Stimulated activated effector memory CD8-positive, alpha-beta T cell treated with anti-CD3 and anti-CD28 coated beads, Interleukin-12 subunit alpha, Interleukin-12 subunit beta, amount 100 ng/mL, for 72 hours (primary cell): ENCODE results near the gene LIN7C.

Experiments
- ATAC-seq: fragments of 150-1000 bp; cut with Tn5 transposase; 2 replicates; pipeline ENCODE4 v1.10.0; 2021
- DNase-seq, 2 donors: peaks; one replicate each; pipeline ENCODE4 v3.0.0; 2021 to 2022; ENCODE audit warnings: low spot score in 2 of 2
- H3K27ac Mint-ChIP-seq: one replicate; pipeline ENCODE4 v1.8.0; 2022; ENCODE audit warnings: mild to moderate bottlenecking, mixed read lengths
- H3K36me3 Mint-ChIP-seq: one replicate; pipeline ENCODE4 v1.8.0; 2022; ENCODE audit warnings: mild to moderate bottlenecking, mixed read lengths
- H3K4me1 Mint-ChIP-seq: one replicate; pipeline ENCODE4 v1.8.0; 2022; ENCODE audit warnings: mixed read lengths
- H3K4me3 Mint-ChIP-seq: one replicate; pipeline ENCODE4 v1.8.0; 2022; ENCODE audit warnings: mild to moderate bottlenecking, mixed read lengths
- H3K9me3 Mint-ChIP-seq: one replicate; pipeline ENCODE4 v1.8.0; 2022; ENCODE audit warnings: mixed read lengths

The LIN7C gene

DNA sequence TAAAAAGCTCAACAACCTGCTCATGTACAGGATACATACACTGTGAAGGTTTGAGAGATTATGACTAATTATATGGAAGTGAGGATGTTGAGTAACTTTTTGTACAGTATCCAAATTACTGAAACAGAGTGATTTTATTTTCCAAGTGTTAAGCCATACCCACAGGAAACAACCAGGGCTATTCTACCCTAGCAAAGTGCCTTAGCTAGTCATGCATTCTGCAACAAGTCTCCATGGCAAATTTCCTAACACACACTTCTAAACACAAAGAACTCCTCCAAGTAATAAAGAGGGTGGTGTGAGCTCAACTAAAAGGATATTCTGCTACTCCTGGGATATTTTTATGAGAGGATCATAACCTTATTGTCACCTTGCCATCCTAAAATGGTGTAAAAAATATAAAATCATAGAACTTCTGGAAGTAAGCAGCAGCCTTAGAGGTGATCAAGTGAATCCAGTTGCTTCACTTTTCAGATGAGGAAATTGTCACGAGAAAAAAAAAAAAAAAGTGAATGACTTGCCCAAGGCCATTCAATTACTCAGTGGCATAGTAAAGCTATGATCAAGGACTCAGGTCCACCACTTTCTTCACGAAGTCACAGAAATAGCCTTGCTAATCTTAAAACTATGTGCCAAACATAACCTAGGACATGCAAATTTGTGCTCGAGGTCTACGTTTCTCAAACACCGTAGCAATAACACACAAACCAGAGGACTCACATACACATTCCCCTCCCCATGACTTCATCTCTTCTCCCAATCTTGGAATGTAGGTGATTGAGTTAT, 38.2 kb downstream of the LIN7C start:
- no peak overlapping the region for H3K4me3 Mint-ChIP-seq
- H3K9me3 Mint-ChIP-seq, result no peaks in the 10 kb centered on the region
- H3K27ac Mint-ChIP-seq, result no peak overlapping the region
- no peaks in the 10 kb centered on the region for H3K36me3 Mint-ChIP-seq
- DNase-seq (no peak), ATAC-seq (no peak)
- H3K4me1 Mint-ChIP-seq, result peaks cover 22% of the 10 kb centered on the region

DNA sequence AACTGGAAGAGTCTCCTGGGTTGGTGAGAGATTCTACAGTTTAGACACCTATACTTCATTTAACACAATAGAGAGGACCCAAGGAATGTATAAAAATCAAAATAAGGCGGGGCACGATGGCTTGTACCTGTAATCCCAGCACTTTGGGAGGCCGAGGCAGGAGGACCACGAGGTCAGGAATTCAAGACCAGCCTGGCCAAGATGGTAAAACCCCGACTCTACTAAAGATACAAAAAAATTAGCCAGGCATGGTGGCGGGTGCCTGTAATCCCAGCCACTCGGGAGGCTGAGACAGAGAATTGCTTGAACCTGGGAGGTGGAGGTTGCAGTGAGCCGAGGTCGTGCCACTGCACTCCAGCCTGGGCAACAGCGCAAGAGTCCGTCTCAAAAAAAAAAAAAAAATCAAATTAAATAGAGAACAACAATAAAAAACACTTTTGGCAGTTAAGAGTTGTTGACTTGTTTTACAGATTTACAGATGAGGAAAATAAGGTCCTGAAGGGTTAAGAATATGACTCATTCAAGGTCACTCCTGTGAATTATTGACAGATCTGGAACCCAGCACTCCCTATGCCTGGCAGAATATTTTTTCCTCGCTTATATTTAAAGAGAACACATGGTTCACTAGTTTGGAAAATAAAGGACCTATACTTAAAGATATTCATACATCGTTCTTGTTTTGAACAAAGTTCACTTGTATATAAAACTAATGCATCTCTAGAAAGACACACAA, 39.2 kb downstream of the LIN7C start:
- no peak overlapping the region for H3K27ac Mint-ChIP-seq
- DNase-seq (no peak), ATAC-seq (no peak)
- no peaks in the 10 kb centered on the region for H3K9me3 Mint-ChIP-seq
- H3K4me1 Mint-ChIP-seq, result peaks cover 11% of the 10 kb centered on the region
- no peak overlapping the region for H3K4me3 Mint-ChIP-seq
- H3K36me3 Mint-ChIP-seq, result no peaks in the 10 kb centered on the region

DNA sequence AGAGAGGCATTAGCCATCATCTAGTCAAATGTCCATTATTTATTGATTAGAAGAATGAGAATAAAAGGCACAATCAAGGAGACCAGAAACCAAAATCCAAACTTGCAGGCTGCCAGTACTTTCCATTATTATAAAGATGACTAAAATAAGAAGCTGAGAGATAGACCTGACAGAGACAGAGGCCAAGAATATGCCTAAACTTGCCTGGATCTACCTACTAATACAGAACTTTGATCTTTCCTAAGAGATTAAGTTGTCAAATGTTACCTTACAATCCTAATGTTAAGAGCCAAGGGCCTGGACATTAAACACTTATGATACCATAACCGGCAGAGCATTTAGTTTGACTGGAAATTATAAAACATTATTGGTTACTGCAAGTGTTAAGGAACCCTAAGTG, 40.2 kb downstream of the LIN7C start:
- no peak overlapping the region for H3K4me3 Mint-ChIP-seq
- DNase-seq (no peak), ATAC-seq (no peak)
- H3K27ac Mint-ChIP-seq, result no peak overlapping the region
- no peaks in the 10 kb centered on the region for H3K36me3 Mint-ChIP-seq
- H3K4me1 Mint-ChIP-seq, result peaks cover 7% of the 10 kb centered on the region
- no peaks in the 10 kb centered on the region for H3K9me3 Mint-ChIP-seq

DNA sequence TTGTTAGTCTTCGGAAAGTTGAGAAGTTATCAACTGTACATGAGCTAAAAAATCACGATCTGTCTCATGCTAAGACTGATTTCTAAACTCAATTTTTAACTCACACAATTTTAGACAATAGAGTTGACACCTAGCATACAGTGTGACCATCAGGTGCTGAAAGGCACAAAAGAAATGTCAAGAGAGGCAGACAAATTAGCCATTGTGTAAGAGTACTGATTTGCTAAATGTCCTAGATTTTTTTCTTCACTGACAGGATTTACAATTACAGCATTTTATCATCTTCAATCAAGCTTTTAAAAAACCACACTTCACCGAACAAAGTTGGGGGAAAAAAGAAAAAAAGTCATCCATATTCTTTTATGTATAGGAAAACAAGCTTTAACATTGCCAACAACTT, 40.9 kb downstream of the LIN7C start:
- H3K36me3 Mint-ChIP-seq, result no peaks in the 10 kb centered on the region
- H3K9me3 Mint-ChIP-seq, result no peaks in the 10 kb centered on the region
- DNase-seq (no peak), ATAC-seq (no peak)
- H3K4me1 Mint-ChIP-seq, result peaks cover under 1% of the 10 kb centered on the region
- H3K4me3 Mint-ChIP-seq, result no peak overlapping the region
- no peak overlapping the region for H3K27ac Mint-ChIP-seq

DNA sequence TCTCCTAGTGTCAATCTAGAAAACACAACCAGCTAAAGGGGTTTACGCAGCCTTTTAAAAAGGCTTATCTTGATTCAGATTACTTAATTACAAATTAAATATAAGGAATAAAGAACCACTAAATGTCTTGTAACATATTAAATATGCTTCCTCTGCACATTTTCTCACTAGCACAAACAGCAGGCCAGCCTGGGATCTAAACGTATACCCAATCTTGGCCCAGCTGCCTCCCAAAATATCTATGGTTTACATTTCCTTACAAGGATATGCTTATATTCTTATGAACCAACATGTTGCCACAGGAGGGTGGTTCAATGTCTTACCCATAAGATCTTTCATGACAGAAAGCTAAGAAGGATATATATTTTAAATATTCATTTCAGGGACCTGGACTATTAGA, 41.7 kb downstream of the LIN7C start:
- no peaks in the 10 kb centered on the region for H3K9me3 Mint-ChIP-seq
- ATAC-seq (no peak), DNase-seq (no peak)
- no peak overlapping the region for H3K27ac Mint-ChIP-seq
- no peak overlapping the region for H3K4me3 Mint-ChIP-seq
- H3K36me3 Mint-ChIP-seq, result no peaks in the 10 kb centered on the region
- no peaks in the 10 kb centered on the region for H3K4me1 Mint-ChIP-seq

DNA sequence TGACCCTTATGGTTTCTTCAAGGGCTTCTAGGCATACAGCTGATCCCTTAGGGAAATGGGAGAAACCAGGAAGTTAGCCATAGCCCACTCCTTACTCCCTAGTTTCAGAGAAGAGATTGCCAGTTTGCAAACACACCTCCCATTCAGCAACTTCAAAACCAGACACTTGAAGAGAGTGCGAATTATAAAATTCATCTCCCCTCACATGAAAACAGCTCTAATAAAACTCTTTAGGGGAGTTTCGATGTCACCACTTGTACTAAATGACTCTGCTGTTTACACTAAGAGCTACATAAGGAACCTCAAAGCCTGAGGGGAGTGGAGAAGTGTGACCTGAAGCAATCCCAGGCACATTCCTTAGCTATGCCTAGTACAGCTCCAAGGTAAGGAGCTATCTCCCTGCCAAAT, 42.3 kb downstream of the LIN7C start:
- DNase-seq, result no peak
- H3K36me3 Mint-ChIP-seq, result no peaks in the 10 kb centered on the region
- no peak for ATAC-seq
- H3K4me3 Mint-ChIP-seq, result no peak overlapping the region
- no peaks in the 10 kb centered on the region for H3K9me3 Mint-ChIP-seq
- no peaks in the 10 kb centered on the region for H3K4me1 Mint-ChIP-seq
- H3K27ac Mint-ChIP-seq, result no peak overlapping the region

DNA sequence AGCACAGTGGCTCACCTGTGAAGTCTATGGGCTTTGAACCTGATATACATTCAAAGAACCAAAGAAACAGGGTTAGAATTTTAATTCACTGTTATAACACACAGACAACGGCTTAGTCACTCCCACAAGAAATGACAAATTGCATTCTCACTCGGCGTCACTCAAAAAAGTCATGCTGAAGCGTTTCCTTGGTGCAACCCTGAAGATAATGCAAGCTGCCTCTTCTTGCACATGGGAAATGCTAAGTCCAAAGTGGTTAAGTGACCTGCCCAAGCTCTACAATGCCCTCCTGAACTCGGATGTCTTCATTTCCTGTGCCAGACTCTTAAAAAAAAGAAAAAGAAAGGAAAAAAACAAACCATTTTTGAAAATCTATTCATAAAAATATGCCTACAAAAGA, 44.0 kb downstream of the LIN7C start:
- DNase-seq, result no peak
- no peaks in the 10 kb centered on the region for H3K9me3 Mint-ChIP-seq
- no peak overlapping the region for H3K4me3 Mint-ChIP-seq
- no peak overlapping the region for H3K27ac Mint-ChIP-seq
- no peak for ATAC-seq
- H3K4me1 Mint-ChIP-seq, result no peaks in the 10 kb centered on the region
- no peaks in the 10 kb centered on the region for H3K36me3 Mint-ChIP-seq

DNA sequence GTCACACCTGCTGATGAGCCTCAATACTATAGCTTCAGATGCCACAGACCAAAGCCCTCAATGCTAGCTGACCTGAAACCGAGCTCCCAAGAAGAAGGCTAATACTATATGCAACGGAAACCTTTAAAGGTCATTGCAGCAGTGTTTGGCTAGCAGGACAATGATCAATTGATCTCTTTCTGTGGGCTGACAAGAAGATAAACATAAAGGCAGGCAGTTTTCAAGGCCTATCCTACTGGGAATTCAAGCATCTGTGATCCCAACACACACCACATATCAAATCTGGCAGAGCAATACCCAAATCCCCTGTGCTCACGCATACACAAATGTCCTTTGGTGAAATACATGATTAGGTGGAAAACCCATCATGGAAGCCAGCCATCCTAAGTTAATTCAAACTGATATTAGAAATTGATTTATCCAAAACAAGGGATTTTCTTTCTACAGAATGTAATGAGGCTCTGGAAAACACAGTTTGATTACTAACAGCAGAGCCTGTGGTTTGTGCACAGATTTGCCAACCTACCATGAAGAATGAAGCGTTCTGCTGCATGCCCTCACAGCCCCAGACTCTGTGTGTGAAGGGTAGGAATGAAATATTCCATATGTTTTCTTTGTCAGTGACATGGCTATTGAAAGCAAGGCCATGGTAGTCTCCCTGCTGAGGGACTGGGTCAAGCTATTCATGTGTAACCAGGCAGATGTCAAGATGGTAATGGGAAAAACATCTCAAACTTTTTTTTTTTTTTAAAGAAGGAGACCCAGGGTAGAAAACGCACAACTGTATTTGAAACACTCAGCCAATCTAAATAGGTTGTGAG, 46.2 kb downstream of the LIN7C start:
- H3K4me3 Mint-ChIP-seq, result no peak overlapping the region
- no peak for ATAC-seq
- DNase-seq, result no peak
- no peak overlapping the region for H3K27ac Mint-ChIP-seq
- no peaks in the 10 kb centered on the region for H3K36me3 Mint-ChIP-seq
- H3K4me1 Mint-ChIP-seq, result no peaks in the 10 kb centered on the region
- H3K9me3 Mint-ChIP-seq, result no peaks in the 10 kb centered on the region

DNA sequence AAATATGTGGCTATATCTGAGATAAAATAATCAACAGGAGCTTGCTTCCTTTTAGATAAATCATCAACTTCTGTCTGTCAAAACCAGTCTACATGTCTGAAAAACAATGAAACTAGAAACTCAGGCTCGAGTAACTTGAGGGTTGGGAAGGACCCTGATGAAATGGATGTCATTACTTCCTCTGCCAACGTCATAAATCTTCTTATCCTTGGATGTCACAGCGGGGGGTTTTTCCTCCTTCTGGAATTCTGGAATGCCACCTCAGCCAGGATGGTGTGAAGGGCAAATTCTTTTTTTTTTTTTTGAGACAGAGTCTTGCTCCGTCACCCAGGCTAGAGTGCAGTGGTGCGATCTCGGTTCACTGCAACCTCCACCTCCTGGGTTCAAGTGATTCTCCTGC, 47.4 kb downstream of the LIN7C start:
- Mint-ChIP-seq H3K27ac (no peak overlapping the region), H3K4me1 (no peaks in the 10 kb centered on the region), H3K4me3 (no peak overlapping the region), H3K9me3 (no peaks in the 10 kb centered on the region), H3K36me3 (no peaks in the 10 kb centered on the region)
- DNase-seq (no peak), ATAC-seq (no peak)

DNA sequence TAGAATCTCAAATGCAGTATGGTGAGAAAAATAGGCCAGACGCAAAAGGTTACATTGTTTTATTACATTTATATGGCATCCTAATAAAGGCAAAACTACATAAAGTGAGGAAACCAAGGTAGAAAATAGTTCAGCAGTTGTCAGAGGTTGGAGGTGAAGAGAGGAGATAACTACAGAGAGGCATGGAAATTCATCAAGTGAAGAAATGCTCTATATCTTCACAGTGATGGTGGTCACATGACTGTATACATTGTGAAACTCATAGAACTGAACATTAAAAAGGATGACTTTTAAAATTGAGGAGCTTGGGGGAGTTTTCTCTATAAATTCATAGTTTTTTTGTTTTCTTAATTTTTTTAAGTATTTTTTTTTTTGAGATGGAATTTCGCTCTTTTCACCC, 48.4 kb downstream of the LIN7C start:
- Mint-ChIP-seq H3K36me3 (no peaks in the 10 kb centered on the region), H3K27ac (no peak overlapping the region), H3K4me1 (no peaks in the 10 kb centered on the region), H3K9me3 (no peaks in the 10 kb centered on the region), H3K4me3 (no peak overlapping the region)
- ATAC-seq (no peak), DNase-seq (no peak)

DNA sequence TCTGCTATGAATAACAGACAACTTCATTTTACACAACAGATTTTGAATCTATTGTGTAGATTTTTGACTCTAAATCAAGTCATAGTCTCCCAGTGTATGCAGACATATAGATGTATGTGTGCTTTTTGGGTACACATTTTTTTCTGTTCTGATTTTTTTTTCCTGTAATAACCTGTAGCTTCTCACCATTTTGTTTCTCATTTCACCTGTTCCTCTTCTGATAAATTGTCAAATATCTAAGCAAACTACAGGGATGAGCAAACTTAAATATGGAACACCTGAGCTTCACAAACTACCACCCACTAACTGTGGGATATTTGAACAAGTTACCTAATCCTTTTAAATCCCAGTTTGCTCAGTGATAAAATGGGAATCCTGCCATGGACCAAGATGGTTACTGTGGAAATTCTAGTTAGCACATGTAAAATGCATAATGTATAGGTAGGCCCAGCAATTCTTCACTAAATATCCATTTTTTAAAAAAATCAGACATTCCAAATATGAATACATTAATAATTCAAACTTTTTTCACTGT, 49.7 kb downstream of the LIN7C start:
- Mint-ChIP-seq H3K4me3 (no peak overlapping the region), H3K9me3 (no peaks in the 10 kb centered on the region), H3K4me1 (no peaks in the 10 kb centered on the region), H3K27ac (no peak overlapping the region), H3K36me3 (no peaks in the 10 kb centered on the region)
- ATAC-seq (no peak), DNase-seq (no peak)

DNA sequence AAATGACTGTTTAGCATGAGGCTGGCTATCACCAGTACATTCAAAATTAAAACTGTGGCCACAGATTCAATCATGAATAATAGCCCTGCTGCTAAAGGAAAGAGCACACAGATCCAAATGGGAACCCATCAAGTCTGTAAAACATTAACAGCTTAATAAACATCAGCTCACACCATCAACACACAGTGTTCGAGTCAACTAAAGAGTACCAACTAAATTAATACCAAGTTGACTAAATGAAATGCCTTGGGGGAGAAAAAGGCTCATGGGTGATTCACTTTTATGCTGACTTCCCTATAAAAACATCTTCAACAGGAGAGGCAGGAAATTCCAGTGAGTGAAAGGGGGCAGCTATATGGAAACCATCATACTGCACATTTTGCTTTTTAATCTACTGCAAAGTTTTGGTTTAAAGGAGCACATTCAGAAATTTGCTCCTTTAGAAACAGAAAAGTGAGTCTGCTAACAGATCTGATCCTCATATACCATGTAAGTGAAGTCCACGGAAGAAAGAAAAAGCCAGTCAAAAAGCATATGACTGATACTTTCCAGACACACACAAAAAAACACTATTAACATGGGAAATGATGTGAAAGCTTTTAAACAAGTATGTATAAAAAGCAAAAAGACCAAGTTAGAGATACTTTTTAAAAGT, 50.3 kb downstream of the LIN7C start:
- no peak overlapping the region for H3K4me3 Mint-ChIP-seq
- no peak overlapping the region for H3K27ac Mint-ChIP-seq
- ATAC-seq (no peak), DNase-seq (no peak)
- no peaks in the 10 kb centered on the region for H3K4me1 Mint-ChIP-seq
- H3K9me3 Mint-ChIP-seq, result no peaks in the 10 kb centered on the region
- no peaks in the 10 kb centered on the region for H3K36me3 Mint-ChIP-seq

DNA sequence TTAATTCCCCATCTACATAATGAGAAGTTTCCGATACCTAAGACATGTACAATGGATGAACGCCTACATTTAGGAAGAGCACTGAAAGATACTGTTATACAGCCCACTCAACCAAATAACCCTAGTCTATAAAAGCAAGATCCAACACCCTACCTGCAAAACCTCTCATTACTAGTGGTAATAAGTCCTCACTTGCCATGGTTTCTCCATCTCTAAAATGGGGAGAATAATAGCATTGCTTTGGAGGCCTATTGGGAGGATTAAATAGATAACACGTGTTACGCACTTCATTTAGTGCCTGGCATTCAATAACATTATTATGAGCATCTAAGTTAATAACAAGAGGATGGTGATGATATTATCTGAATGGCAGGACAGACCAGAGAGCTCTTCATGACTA, 50.9 kb downstream of the LIN7C start:
- Mint-ChIP-seq H3K36me3 (no peaks in the 10 kb centered on the region), H3K4me1 (no peaks in the 10 kb centered on the region), H3K27ac (no peak overlapping the region), H3K9me3 (no peaks in the 10 kb centered on the region), H3K4me3 (no peak overlapping the region)
- no peak for ATAC-seq
- DNase-seq, result no peak

DNA sequence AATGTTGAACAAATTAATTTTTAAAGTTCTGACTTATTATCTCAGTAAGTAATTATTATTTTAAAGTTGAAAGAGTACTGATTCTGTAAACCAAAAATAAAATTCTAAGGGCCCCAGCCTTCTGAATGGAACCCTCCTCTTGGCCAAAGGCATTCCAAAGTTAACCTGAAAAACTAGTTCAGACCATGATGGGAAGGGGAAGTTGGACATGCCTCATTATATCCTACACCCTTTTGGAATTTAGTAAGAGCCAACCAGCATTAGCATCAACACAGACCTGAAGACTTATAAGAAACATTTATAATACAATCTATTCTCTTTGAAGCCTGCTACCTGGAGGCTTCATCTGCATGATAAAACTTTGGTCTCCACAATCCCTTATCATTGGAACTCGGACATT, 52.9 kb downstream of the LIN7C start:
- no peaks in the 10 kb centered on the region for H3K4me1 Mint-ChIP-seq
- DNase-seq, result no peak
- H3K4me3 Mint-ChIP-seq, result no peak overlapping the region
- no peaks in the 10 kb centered on the region for H3K36me3 Mint-ChIP-seq
- H3K27ac Mint-ChIP-seq, result no peak overlapping the region
- H3K9me3 Mint-ChIP-seq, result no peaks in the 10 kb centered on the region
- ATAC-seq, result no peak

DNA sequence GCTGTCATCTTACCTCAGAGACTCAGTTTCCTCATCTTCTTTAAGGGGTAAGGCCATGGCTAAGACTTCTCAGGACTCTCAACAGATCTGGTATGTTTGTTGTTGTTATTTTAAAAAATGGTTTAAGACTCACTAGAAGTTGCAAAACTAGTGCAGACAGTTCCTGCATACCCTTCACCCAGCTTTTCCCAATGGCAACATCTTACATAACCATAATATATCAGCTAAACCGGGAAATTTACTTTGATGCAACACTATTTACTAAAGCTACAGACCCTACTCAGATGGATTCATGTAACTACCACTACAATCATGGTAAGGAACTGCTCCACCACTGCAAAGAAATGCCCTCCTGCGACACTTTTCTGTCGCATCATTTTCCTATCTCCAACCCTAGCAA, 54.4 kb downstream of the LIN7C start:
- Mint-ChIP-seq H3K9me3 (no peaks in the 10 kb centered on the region), H3K4me3 (no peak overlapping the region), H3K36me3 (no peaks in the 10 kb centered on the region), H3K27ac (no peak overlapping the region), H3K4me1 (no peaks in the 10 kb centered on the region)
- DNase-seq (no peak), ATAC-seq (no peak)
